Lower leg skin (tissue), 4 donors: Measurements from ENCODE around the gene TLE4. TPM values are rescaled to one million over a fixed set of nuclear protein-coding genes. Genes with fewer than 3 reads are reported as not detected.

ENCODE experiments used
- DNase-seq, 2 donors: peaks; one replicate each; pipeline ENCODE4 v3.0.0-alpha.2; 2019; ENCODE audit warnings: low spot score in 2 of 2
- H3K4me3 ChIP-seq: fragments of 200-600 bp; sonication (generic); 2 replicates; pipeline ENCODE4 v1.5.1; 2017; ENCODE audit warnings: mild to moderate bottlenecking, low read depth; ENCODE audit not compliant: poor library complexity, severe bottlenecking
- CTCF ChIP-seq, 3 donors: fragments of 450-650 bp; IDR thresholded peaks; one replicate each; pipeline ENCODE4 v1.5.1; 2016; ENCODE audit warnings: antibody characterized with exemption in 3 of 3, mild to moderate bottlenecking in 3 of 3, moderate library complexity in 2 of 3
- POLR2A ChIP-seq, 2 donors: fragments of 450-650 bp; IDR thresholded peaks; one replicate each; pipeline ENCODE4 v1.6.1; 2016 to 2017; ENCODE audit warnings: antibody characterized with exemption in 2 of 2, mild to moderate bottlenecking in 1 of 2, moderate library complexity in 1 of 2
- WGBS, 2 donors: methylation state at CpG; one replicate each; pipeline ENCODE4 v1.1.5; 2018; 5-methylcytosine and 5-hydroxymethylcytosine counted together
- intact Hi-C: fragments of 100-400 bp; cut with DNase I; formaldehyde crosslinking; loops from one replicate; pipeline ENCODE4 v1.15.0; 2023; ENCODE audit warnings: low total_unique reads
- total RNA-seq, 4 donors: library from RNA; depleted of rRNA; stranded (reverse); fragments of >200 nt; gene quantifications; one replicate each; pipeline ENCODE4 v1.1.0, GENCODE V29; 2016

The TLE4 gene
- total RNA-seq, 4 donors from 2014 or later, result 46.8 to 97.9 (median 54.1) TPM

- TF ChIP-seq POLR2A (IDR thresholded peaks at IDR 0.05) (no peak), CTCF (IDR thresholded peaks at IDR 0.05) (no peak)
- intact Hi-C loops, result no loop called here
- peak overlapping the region; percentile 83 for H3K4me3 ChIP-seq
- WGBS, 2 donors, result 2 to 9% methylated on average over 15 to 28 of the region's 29 CpGs
- peak; percentile 25 to 92 for DNase-seq
Measured at GRCh38 chr9:79573412-79573923, 1.7 kb downstream of the TLE4 start.

- no peak overlapping the region for H3K4me3 ChIP-seq
- WGBS, 2 donors, result 43 to 46% methylated on average over 5 of the region's 5 CpGs
- intact Hi-C loops, result no loop called here
- TF ChIP-seq CTCF (IDR thresholded peaks at IDR 0.05) (no peak), POLR2A (IDR thresholded peaks at IDR 0.05) (no peak)
- no peak for DNase-seq
Measured at GRCh38 chr9:79574136-79574535, 2.4 kb downstream of the TLE4 start.

GRCh38 chr9:79574781-79575180 lies 3.0 kb downstream of the TLE4 start:
- intact Hi-C loops, result no loop called here
- TF ChIP-seq CTCF (IDR thresholded peaks at IDR 0.05) (no peak), POLR2A (IDR thresholded peaks at IDR 0.05) (no peak)
- H3K4me3 ChIP-seq, result no peak overlapping the region
- 54 to 76% methylated on average over 3 of the region's 3 CpGs for WGBS, 2 donors
- DNase-seq, result no peak

GRCh38 chr9:79575547-79575946 lies 3.8 kb downstream of the TLE4 start:
- TF ChIP-seq CTCF (IDR thresholded peaks at IDR 0.05) (no peak), POLR2A (IDR thresholded peaks at IDR 0.05) (no peak)
- DNase-seq, result no peak
- no peak overlapping the region for H3K4me3 ChIP-seq
- WGBS, 2 donors, result 58 to 69% methylated on average over 3 of the region's 3 CpGs
- intact Hi-C loops, result no loop called here

GRCh38 chr9:79577969-79578723 lies 6.4 kb downstream of the TLE4 start:
- 71 to 85% methylated on average over 8 of the region's 8 CpGs for WGBS, 2 donors

More at GRCh38 chr9:79577969-79578723, 6.4 kb downstream of the TLE4 start:
- no peak overlapping the region for H3K4me3 ChIP-seq
- no peak for DNase-seq
- intact Hi-C loops, result no loop called here
- no peak for TF ChIP-seq POLR2A (IDR thresholded peaks at IDR 0.05)
- TF ChIP-seq CTCF (IDR thresholded peaks at IDR 0.05), result no peak
